HG03045 (cell line): ENCODE measurements around the gene ANHX.
"Not testable (repeated sequence)": the region's sequence is repeated elsewhere in the genome, so short reads cannot be mapped to it uniquely, and the experiment has no call there.

Experiments
- ATAC-seq: cut with Tn5 transposase; IDR thresholded peaks from one replicate; pipeline ENCODE4 v1.9.1; 2021; ENCODE audit warnings: mild to moderate bottlenecking, moderate library complexity; ENCODE audit not compliant: unreplicated experiment

Gene ANHX

GRCh38 chr12:133235401-133236112 lies at the start of gene ANHX:
Gene ANHX, minus strand, starts transcription at chr12:133235877. Its CDS starts 1,521 bp downstream, at chr12:133234356.
- ATAC-seq, result no peak

GRCh38 chr12:133264668-133265067 lies 29.0 kb upstream of the ANHX start:
- not testable (repeated sequence) for ATAC-seq

GRCh38 chr12:133264173-133264572 lies 28.5 kb upstream of the ANHX start:
- ATAC-seq, result no peak

GRCh38 chr12:133256321-133256720 lies 20.6 kb upstream of the ANHX start:
- no peak for ATAC-seq

GRCh38 chr12:133255833-133256232 lies 20.2 kb upstream of the ANHX start:
- not testable (repeated sequence) for ATAC-seq

- no peak for ATAC-seq
Observed at GRCh38 chr12:133251732-133252131, 16.1 kb upstream of the ANHX start.

- no peak for ATAC-seq
Observed at GRCh38 chr12:133236556-133236955, 879 bp upstream of the ANHX start.

- no peak for ATAC-seq
Observed at GRCh38 chr12:133236144-133236543, 467 bp upstream of the ANHX start.

- no peak for ATAC-seq
Observed at GRCh38 chr12:133234971-133235370, 706 bp downstream of the ANHX start.

- ATAC-seq, result no peak
Observed at GRCh38 chr12:133233993-133234564, 1.6 kb downstream of the ANHX start.

GRCh38 chr12:133233006-133233405 lies 2.7 kb downstream of the ANHX start:
- ATAC-seq, result no peak

- no peak for ATAC-seq
Observed at GRCh38 chr12:133231001-133231400, 4.7 kb downstream of the ANHX start.

GRCh38 chr12:133227281-133227852 lies 8.3 kb downstream of the ANHX start:
- no peak for ATAC-seq

GRCh38 chr12:133226690-133227089 lies 9.0 kb downstream of the ANHX start:
- no peak for ATAC-seq

GRCh38 chr12:133225527-133225926 lies 10.2 kb downstream of the ANHX start:
- no peak for ATAC-seq

- ATAC-seq, result no peak
Observed at GRCh38 chr12:133222211-133222610, 13.5 kb downstream of the ANHX start.

- ATAC-seq, result no peak
Observed at GRCh38 chr12:133221241-133221640, 14.4 kb downstream of the ANHX start.

GRCh38 chr12:133220521-133220920 lies 15.2 kb downstream of the ANHX start:
- no peak for ATAC-seq

- ATAC-seq, result no peak
Observed at GRCh38 chr12:133217219-133217618, 18.5 kb downstream of the ANHX start.

- ATAC-seq, result no peak
Observed at GRCh38 chr12:133215724-133216123, 20.0 kb downstream of the ANHX start.

- no peak for ATAC-seq
Observed at GRCh38 chr12:133206390-133206789, 29.3 kb downstream of the ANHX start.

- no peak for ATAC-seq
Observed at GRCh38 chr12:133204264-133204603, 31.4 kb downstream of the ANHX start.
